A673 (cell line): ENCODE measurements around the gene HNF4A. TPM values are rescaled to one million over a fixed set of nuclear protein-coding genes. Genes with fewer than 3 reads are reported as not detected.

Experiments used
- BruUV-seq: library from RNA; stranded (reverse); fragments of 400-500 nt; replicated peaks from 2 replicates; lab custom pipeline; 2021; lab: Mats Ljungman, UMichigan
- CTCF ChIA-PET: fragments of 300-600 bp; sonication (Branson Sonifier 250); formaldehyde crosslinking; loops from one replicate; lab custom pipeline; 2022; ENCODE audit warnings: antibody characterized with exemption; lab: Charles Lee
- POLR2A ChIA-PET: fragments of 300-600 bp; sonication (Branson Sonifier 250); formaldehyde crosslinking; loops from one replicate; lab custom pipeline; 2022; ENCODE audit warnings: antibody characterized with exemption; ENCODE audit not compliant: low non-redundant PET; lab: Charles Lee
- DNase-seq: peaks from one replicate; pipeline ENCODE4 v3.0.0-alpha.2; 2015; ENCODE audit warnings: low spot score
- H3K27ac ChIP-seq: fragments of 200-600 bp; sonication (generic); 2 replicates; pipeline ENCODE4 v1.5.1; 2016; ENCODE audit warnings: mixed run types, low read depth, mild to moderate bottlenecking, mixed read lengths, antibody characterized with exemption, low read length; ENCODE audit not compliant: poor library complexity, severe bottlenecking
- H3K27me3 ChIP-seq: fragments of 200-600 bp; sonication (generic); replicated peaks from 2 replicates; pipeline ENCODE4 v1.6.1; 2017; ENCODE audit warnings: mixed run types, low read depth, mild to moderate bottlenecking, mixed read lengths, antibody characterized with exemption, low read length; ENCODE audit not compliant: insufficient read depth, poor library complexity
- H3K36me3 ChIP-seq: fragments of 200-600 bp; sonication (generic); 2 replicates; pipeline ENCODE4 v1.6.1; 2016; ENCODE audit warnings: mixed run types, mild to moderate bottlenecking, mixed read lengths, antibody characterized with exemption, low read length; ENCODE audit not compliant: insufficient read depth, poor library complexity, severe bottlenecking
- H3K4me1 ChIP-seq: fragments of 200-600 bp; sonication (generic); 2 replicates; pipeline ENCODE4 v1.6.1; 2017; ENCODE audit warnings: mixed run types, mild to moderate bottlenecking, mixed read lengths, antibody characterized with exemption, low read length; ENCODE audit not compliant: insufficient read depth, poor library complexity, severe bottlenecking
- H3K4me3 ChIP-seq: fragments of 200-600 bp; sonication (generic); 2 replicates; pipeline ENCODE4 v1.5.1; 2016; ENCODE audit warnings: low read depth, mixed run types, mild to moderate bottlenecking, mixed read lengths, low read length; ENCODE audit not compliant: poor library complexity, severe bottlenecking
- H3K9me3 ChIP-seq: fragments of 200-600 bp; sonication (generic); 2 replicates; pipeline ENCODE4 v1.6.1; 2016; ENCODE audit warnings: mixed run types, low read depth, mild to moderate bottlenecking, mixed read lengths, antibody characterized with exemption, low read length; ENCODE audit not compliant: poor library complexity, severe bottlenecking
- CTCF ChIP-seq: fragments of 300-800, 200-600 bp; sonication (generic); conservative IDR thresholded peaks from 2 replicates; pipeline ENCODE4 v1.5.1; 2017; ENCODE audit warnings: low read depth, mild to moderate bottlenecking, antibody characterized with exemption, low read length, moderate library complexity, mixed read lengths
- EZH2 ChIP-seq: fragments of 200-600 bp; sonication (generic); IDR thresholded peaks from 2 replicates; pipeline ENCODE4 v1.6.1; 2017; ENCODE audit warnings: borderline replicate concordance, low read depth, mild to moderate bottlenecking, mixed read lengths, antibody characterized with exemption, low read length; ENCODE audit not compliant: poor library complexity, severe bottlenecking
- intact Hi-C: fragments of 100-400 bp; cut with micrococcal nuclease; formaldehyde crosslinking; loops from one replicate; pipeline ENCODE4 v1.10.0; 2022; ENCODE audit not compliant: unreplicated experiment
- total RNA-seq: library from RNA; stranded (reverse); gene quantifications from 2 replicates; pipeline ENCODE4 v1.2.3, GENCODE V29; 2021

Gene HNF4A
- total RNA-seq, 1 experiment from 2014 or later: not detected

DNA sequence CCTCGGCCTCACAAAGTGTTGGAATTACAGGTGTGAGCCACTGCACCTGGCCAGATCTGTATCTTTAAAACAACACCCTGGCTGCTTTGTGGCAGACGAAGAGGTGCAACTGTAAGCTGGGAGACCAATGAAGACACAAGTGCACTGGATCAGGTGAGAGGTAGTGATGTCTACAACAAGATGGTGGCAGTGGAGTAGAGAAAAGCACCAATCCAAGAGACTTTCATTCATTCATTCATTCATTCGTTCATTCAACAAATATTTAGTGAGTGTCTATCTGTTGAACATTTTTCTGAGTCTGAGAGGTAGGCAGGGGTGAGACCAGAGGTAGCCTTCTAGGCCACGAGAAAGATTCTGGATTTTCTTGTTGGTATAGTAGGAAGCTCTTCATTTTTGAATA is 83.3 kb downstream of the HNF4A start:
- no peak overlapping the region for H3K4me3 ChIP-seq
- DNase-seq: no peak
- no peaks in the 10 kb centered on the region for H3K36me3 ChIP-seq
- H3K9me3 ChIP-seq: no peaks in the 10 kb centered on the region
- no TSS peak for BruUV-seq
- H3K27me3 ChIP-seq: peaks cover 3% of the 10 kb centered on the region
- ChIA-PET CTCF (no interaction called here), POLR2A (no interaction called here)
- TF ChIP-seq CTCF (no peak), EZH2 (no peak)
- no peak overlapping the region for H3K27ac ChIP-seq
- intact Hi-C loops: no loop called here
- H3K4me1 ChIP-seq: no peaks in the 10 kb centered on the region

DNA sequence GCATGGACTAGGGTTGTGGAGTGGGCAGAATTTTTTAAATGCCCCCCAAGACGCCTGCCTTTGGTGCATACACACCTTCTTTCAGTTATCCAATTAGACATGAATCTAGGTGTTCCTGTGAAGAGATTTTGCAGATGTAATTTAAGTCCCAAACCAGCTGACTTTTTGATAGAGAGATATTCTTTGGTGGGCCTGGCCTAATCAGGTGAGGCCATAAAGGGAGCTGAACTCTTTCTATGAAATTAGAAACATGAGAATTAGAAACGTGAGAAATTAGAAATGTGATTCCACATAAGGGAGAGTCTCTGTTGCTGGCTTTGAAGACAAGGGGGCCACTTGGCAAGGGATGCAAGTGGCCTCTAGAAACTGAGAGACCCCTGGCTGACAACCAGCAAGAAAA is 83.8 kb downstream of the HNF4A start:
- no peaks in the 10 kb centered on the region for H3K36me3 ChIP-seq
- ChIA-PET POLR2A (no interaction called here), CTCF (no interaction called here)
- no peaks in the 10 kb centered on the region for H3K4me1 ChIP-seq
- DNase-seq: no peak
- intact Hi-C loops: no loop called here
- TF ChIP-seq CTCF: no peak
- no peak for TF ChIP-seq EZH2
- no peak overlapping the region for H3K4me3 ChIP-seq
- no peaks in the 10 kb centered on the region for H3K9me3 ChIP-seq
- no TSS peak for BruUV-seq
- H3K27ac ChIP-seq: no peak overlapping the region
- no peaks in the 10 kb centered on the region for H3K27me3 ChIP-seq

- TF ChIP-seq CTCF (no peak), EZH2 (no peak)
- no peaks in the 10 kb centered on the region for H3K36me3 ChIP-seq
- H3K4me3 ChIP-seq: no peak overlapping the region
- no TSS peak for BruUV-seq
- no peaks in the 10 kb centered on the region for H3K27me3 ChIP-seq
- ChIA-PET POLR2A (no interaction called here), CTCF (no interaction called here)
- H3K27ac ChIP-seq: no peak overlapping the region
- intact Hi-C loops: no loop called here
- H3K4me1 ChIP-seq: no peaks in the 10 kb centered on the region
- no peaks in the 10 kb centered on the region for H3K9me3 ChIP-seq
- DNase-seq: no peak
These were observed 87.0 kb downstream of the HNF4A start for GRCh38 chr20:44442298-44443070.
